GM23338 (cell line): ENCODE results near the gene TMEM106C. TPM values are rescaled to one million over a fixed set of nuclear protein-coding genes. Genes with fewer than 3 reads are reported as not detected.

Experiments
- ATAC-seq: fragments of 200-7000 bp; cut with Tn5 transposase; 3 replicates; pipeline ENCODE4 v1.9.1; 2020
- DNase-seq: peaks from one replicate; pipeline ENCODE4 v3.0.0-alpha.2; 2015; ENCODE audit warnings: low spot score
- H2AFZ ChIP-seq: fragments of 200-600 bp; sonication (generic); 2 replicates; pipeline ENCODE4 v1.8.0; 2016; ENCODE audit warnings: antibody characterized with exemption, mild to moderate bottlenecking, moderate library complexity
- H3F3A ChIP-seq: fragments of 200-600 bp; sonication (generic); replicated peaks from 2 replicates; pipeline ENCODE4 v1.8.0; 2017; ENCODE audit warnings: antibody characterized with exemption, mixed run types, low read depth
- H3K27ac ChIP-seq: fragments of 200-600 bp; sonication (generic); 2 replicates; pipeline ENCODE4 v1.6.1; 2016; ENCODE audit warnings: low read depth
- H3K27me3 ChIP-seq: fragments of 200-600 bp; sonication (generic); 2 replicates; pipeline ENCODE4 v1.8.0; 2016; ENCODE audit warnings: mild to moderate bottlenecking, mixed run types, moderate library complexity; ENCODE audit not compliant: insufficient read depth
- H3K36me3 ChIP-seq: fragments of 200-600 bp; sonication (generic); 2 replicates; pipeline ENCODE4 v1.8.0; 2016; ENCODE audit warnings: mild to moderate bottlenecking; ENCODE audit not compliant: insufficient read depth
- H3K4me1 ChIP-seq: fragments of 200-600 bp; sonication (generic); 2 replicates; pipeline ENCODE4 v1.8.0; 2016; ENCODE audit warnings: mild to moderate bottlenecking, moderate library complexity; ENCODE audit not compliant: insufficient read depth
- H3K4me2 ChIP-seq: fragments of 200-600 bp; sonication (generic); 2 replicates; pipeline ENCODE4 v1.7.1; 2017; ENCODE audit warnings: mixed run types
- H3K4me3 ChIP-seq: fragments of 200-600 bp; sonication (generic); 2 replicates; pipeline ENCODE4 v1.6.1; 2016; ENCODE audit warnings: mixed run types
- H3K79me2 ChIP-seq: fragments of 200-600 bp; sonication (generic); replicated peaks from 2 replicates; pipeline ENCODE4 v1.8.0; 2017; ENCODE audit warnings: mild to moderate bottlenecking; ENCODE audit not compliant: insufficient read depth
- H3K9me2 ChIP-seq: fragments of 200-600 bp; sonication (generic); 2 replicates; pipeline ENCODE4 v1.8.0; 2017; ENCODE audit not compliant: insufficient read depth
- H4K20me1 ChIP-seq: fragments of 200-600 bp; sonication (generic); replicated peaks from 2 replicates; pipeline ENCODE4 v1.8.0; 2017; ENCODE audit warnings: mild to moderate bottlenecking; ENCODE audit not compliant: insufficient read depth
- H3K27ac Mint-ChIP-seq: 2 replicates; pipeline ENCODE4 v1.8.0; 2020; ENCODE audit warnings: inconsistent platforms, mild to moderate bottlenecking, moderate library complexity, mixed read lengths
- H3K27me3 Mint-ChIP-seq: 3 replicates; pipeline ENCODE4 v1.8.0; 2022; ENCODE audit warnings: low read depth, mild to moderate bottlenecking, moderate library complexity, mixed read lengths, inconsistent platforms; ENCODE audit not compliant: insufficient read depth, poor library complexity
- H3K36me3 Mint-ChIP-seq: 3 replicates; pipeline ENCODE4 v1.8.0; 2021; ENCODE audit warnings: low read depth, mild to moderate bottlenecking, inconsistent platforms, moderate library complexity, mixed read lengths
- H3K4me1 Mint-ChIP-seq: 3 replicates; pipeline ENCODE4 v1.8.0; 2020; ENCODE audit warnings: mild to moderate bottlenecking, inconsistent platforms, mixed read lengths
- H3K4me3 Mint-ChIP-seq: 3 replicates; pipeline ENCODE4 v1.8.0; 2021; ENCODE audit warnings: moderate library complexity, mild to moderate bottlenecking, inconsistent platforms, mixed read lengths
- H3K9me3 Mint-ChIP-seq: 3 replicates; pipeline ENCODE4 v1.8.0; 2020; ENCODE audit warnings: moderate library complexity, mild to moderate bottlenecking, inconsistent platforms, mixed read lengths
- CREB1 ChIP-seq: fragments of 250-450 bp; sonication (Bioruptor Pico); IDR thresholded peaks from 2 replicates; pipeline ENCODE4 v1.5.0; 2020; ENCODE audit warnings: low read depth, mild to moderate bottlenecking, moderate library complexity
- CTCF ChIP-seq, 2 experiments: fragments of 200-600 bp in 1 of 2; sonication (generic) in 1 of 2; conservative IDR thresholded peaks; 2 replicates each; pipeline versions ENCODE4 v1.5.1 to v1.6.1; 2016 to 2017; ENCODE audit warnings: antibody characterized with exemption in 2 of 2, low read depth in 2 of 2, mild to moderate bottlenecking in 2 of 2, moderate library complexity in 1 of 2
- EZH2 ChIP-seq: fragments of 200-600 bp; sonication (generic); IDR thresholded peaks from one replicate; pipeline ENCODE4 v1.8.0; 2017; ENCODE audit warnings: antibody characterized with exemption, mild to moderate bottlenecking, low read depth; ENCODE audit not compliant: unreplicated experiment
- EZH2phosphoT487 ChIP-seq: fragments of 200-600 bp; sonication (generic); IDR thresholded peaks from one replicate; pipeline ENCODE4 v1.8.1; 2018; ENCODE audit warnings: antibody characterized with exemption; ENCODE audit not compliant: unreplicated experiment
- JUNB ChIP-seq: IDR thresholded peaks from one replicate; pipeline ENCODE4 v1.6.1; 2016; ENCODE audit warnings: antibody characterized with exemption; ENCODE audit not compliant: unreplicated experiment
- POLR2AphosphoS5 ChIP-seq: IDR thresholded peaks from 2 replicates; pipeline ENCODE4 v1.6.1; 2016; ENCODE audit warnings: antibody characterized with exemption, low read depth
- STAT1 ChIP-seq: IDR thresholded peaks from one replicate; pipeline ENCODE4 v1.6.1; 2016; ENCODE audit warnings: antibody characterized with exemption; ENCODE audit not compliant: unreplicated experiment
- ZNF114 ChIP-seq: fragments of 250-450 bp; sonication (Bioruptor Pico); IDR thresholded peaks from 2 replicates; pipeline ENCODE4 v1.5.0; 2020; ENCODE audit warnings: mild to moderate bottlenecking, moderate library complexity
- ZNF462 ChIP-seq: fragments of 250-450 bp; sonication (Bioruptor Pico); IDR thresholded peaks from 2 replicates; pipeline ENCODE4 v1.5.0; 2020; ENCODE audit warnings: mild to moderate bottlenecking, moderate library complexity
- polyA plus RNA-seq: library from polyadenylated mRNA; unstranded; fragments of >200 nt; fragmentation: Nextera tagmentation; extraction: Ambion mirVana; gene quantifications from 2 replicates; pipeline ENCODE4 v1.2.1, GENCODE V29; 2016
- total RNA-seq: library from RNA; depleted of rRNA; stranded (reverse); fragments of >200 nt; shearing (Covaris generic); gene quantifications from 2 replicates; pipeline ENCODE4 v1.2.3, GENCODE V29; 2014
- TF ChIP-seq, protein P1 (sequence below): IDR thresholded peaks from one replicate; pipeline ENCODE4 v1.6.1; 2018; ENCODE audit warnings: antibody characterized with exemption; ENCODE audit not compliant: unreplicated experiment

The TMEM106C gene
- total and polyA plus RNA-seq, 2 experiments from 2014 or later, result 43.5 to 83.7 TPM

GRCh38 chr12:48017921-48018617 lies 54.7 kb downstream of the TMEM106C start:
- H3K9me3 Mint-ChIP-seq, result no peaks in the 10 kb centered on the region
- H3K36me3 ChIP-seq, result no peaks in the 10 kb centered on the region
- no peak for ATAC-seq
- H3K27ac Mint-ChIP-seq, result no peak overlapping the region
- H3K4me2 ChIP-seq, result no peak overlapping the region
- no peak for TF ChIP-seq POLR2AphosphoS5
- no peak for TF ChIP-seq CREB1 (CRISPR knock-in tag)
- no peak for TF ChIP-seq EZH2
- no peak for TF ChIP-seq CTCF (conservative IDR thresholded peaks at IDR 0.05; ENCODE audit: low read depth in 2 of 2)
- TF ChIP-seq ZNF462 (CRISPR knock-in tag), result no peak
- no peak for TF ChIP-seq STAT1
- no peak for TF ChIP-seq ZNF114 (CRISPR knock-in tag)
- no peak for TF ChIP-seq EZH2phosphoT487
- TF ChIP-seq, protein P1, sequence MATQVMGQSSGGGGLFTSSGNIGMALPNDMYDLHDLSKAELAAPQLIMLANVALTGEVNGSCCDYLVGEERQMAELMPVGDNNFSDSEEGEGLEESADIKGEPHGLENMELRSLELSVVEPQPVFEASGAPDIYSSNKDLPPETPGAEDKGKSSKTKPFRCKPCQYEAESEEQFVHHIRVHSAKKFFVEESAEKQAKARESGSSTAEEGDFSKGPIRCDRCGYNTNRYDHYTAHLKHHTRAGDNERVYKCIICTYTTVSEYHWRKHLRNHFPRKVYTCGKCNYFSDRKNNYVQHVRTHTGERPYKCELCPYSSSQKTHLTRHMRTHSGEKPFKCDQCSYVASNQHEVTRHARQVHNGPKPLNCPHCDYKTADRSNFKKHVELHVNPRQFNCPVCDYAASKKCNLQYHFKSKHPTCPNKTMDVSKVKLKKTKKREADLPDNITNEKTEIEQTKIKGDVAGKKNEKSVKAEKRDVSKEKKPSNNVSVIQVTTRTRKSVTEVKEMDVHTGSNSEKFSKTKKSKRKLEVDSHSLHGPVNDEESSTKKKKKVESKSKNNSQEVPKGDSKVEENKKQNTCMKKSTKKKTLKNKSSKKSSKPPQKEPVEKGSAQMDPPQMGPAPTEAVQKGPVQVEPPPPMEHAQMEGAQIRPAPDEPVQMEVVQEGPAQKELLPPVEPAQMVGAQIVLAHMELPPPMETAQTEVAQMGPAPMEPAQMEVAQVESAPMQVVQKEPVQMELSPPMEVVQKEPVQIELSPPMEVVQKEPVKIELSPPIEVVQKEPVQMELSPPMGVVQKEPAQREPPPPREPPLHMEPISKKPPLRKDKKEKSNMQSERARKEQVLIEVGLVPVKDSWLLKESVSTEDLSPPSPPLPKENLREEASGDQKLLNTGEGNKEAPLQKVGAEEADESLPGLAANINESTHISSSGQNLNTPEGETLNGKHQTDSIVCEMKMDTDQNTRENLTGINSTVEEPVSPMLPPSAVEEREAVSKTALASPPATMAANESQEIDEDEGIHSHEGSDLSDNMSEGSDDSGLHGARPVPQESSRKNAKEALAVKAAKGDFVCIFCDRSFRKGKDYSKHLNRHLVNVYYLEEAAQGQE, result no peak
- no peak for TF ChIP-seq JUNB
- peaks cover 10% of the 10 kb centered on the region for H3K4me1 ChIP-seq
- no peak overlapping the region for H3K4me3 Mint-ChIP-seq
- DNase-seq, result no peak
- no peak overlapping the region for H2AFZ ChIP-seq
- H3K4me3 ChIP-seq, result no peak overlapping the region
- H3K79me2 ChIP-seq, result no peaks in the 10 kb centered on the region
- no peaks in the 10 kb centered on the region; the same call in 2 of the 3 replicates for H3K36me3 Mint-ChIP-seq
- peaks cover 15% of the 10 kb centered on the region for H4K20me1 ChIP-seq
- H3K27ac ChIP-seq, result no peak overlapping the region
- no peaks in the 10 kb centered on the region for H3F3A ChIP-seq
- peaks cover 100% of the 10 kb centered on the region for H3K27me3 Mint-ChIP-seq
- H3K4me1 Mint-ChIP-seq, result peaks cover 14% of the 10 kb centered on the region
- H3K27me3 ChIP-seq, result peaks cover 100% of the 10 kb centered on the region
- H3K9me2 ChIP-seq, result no peaks in the 10 kb centered on the region
